Liver (tissue), 9 donors: Measurements from ENCODE around the gene ANKRD6. TPM values are rescaled to one million over a fixed set of nuclear protein-coding genes. Genes with fewer than 3 reads are reported as not detected.

Experiments used
- DNase-seq: peaks from one replicate; pipeline ENCODE4 v3.0.0-alpha.2; 2017; ENCODE audit warnings: low spot score
- H3K27ac ChIP-seq, 2 donors: one replicate each; pipeline ENCODE4 v1.7.0; 2013; ENCODE audit warnings: inconsistent platforms in 2 of 2, low read length in 2 of 2, control low read depth in 1 of 2, low read depth in 1 of 2, mild to moderate bottlenecking in 1 of 2
- H3K27me3 ChIP-seq, 4 donors: one replicate each; pipeline versions ENCODE4 v1.6.1 to v1.7.0; 2013; ENCODE audit warnings: low read length in 3 of 4, inconsistent platforms in 1 of 4, mild to moderate bottlenecking in 1 of 4, moderate library complexity in 1 of 4; ENCODE audit not compliant: control insufficient read depth in 4 of 4, insufficient read depth in 4 of 4
- H3K36me3 ChIP-seq, 4 donors: one replicate each; pipeline versions ENCODE4 v1.6.1 to v1.7.0; 2013; ENCODE audit warnings: low read length in 3 of 4, mild to moderate bottlenecking in 3 of 4, low read depth in 1 of 4, moderate library complexity in 1 of 4; ENCODE audit not compliant: control insufficient read depth in 4 of 4, insufficient read depth in 3 of 4
- H3K4me1 ChIP-seq, 4 donors: one replicate each; pipeline versions ENCODE4 v1.6.1 to v1.7.0; 2013; ENCODE audit warnings: low read length in 3 of 4, mild to moderate bottlenecking in 3 of 4, moderate library complexity in 1 of 4; ENCODE audit not compliant: control insufficient read depth in 4 of 4, insufficient read depth in 4 of 4
- H3K4me3 ChIP-seq, 3 donors: one replicate each; pipeline versions ENCODE4 v1.6.1 to v1.7.0; 2013; ENCODE audit warnings: low read length in 3 of 3, control low read depth in 1 of 3, low read depth in 1 of 3, mild to moderate bottlenecking in 1 of 3
- H3K9ac ChIP-seq, 2 donors: one replicate each; pipeline ENCODE4 v1.7.0; 2013; ENCODE audit warnings: low read length in 2 of 2, mild to moderate bottlenecking in 2 of 2, moderate library complexity in 2 of 2, control low read depth in 1 of 2, low read depth in 1 of 2
- H3K9me3 ChIP-seq, 4 donors: one replicate each; pipeline versions ENCODE4 v1.6.1 to v1.7.0; 2013; ENCODE audit warnings: low read length in 3 of 4; ENCODE audit not compliant: control insufficient read depth in 4 of 4
- ATF3 ChIP-seq: IDR thresholded peaks from 2 replicates; pipeline ENCODE4 v1.6.1; 2016; ENCODE audit warnings: antibody characterized with exemption
- CTCF ChIP-seq: fragments of 150-350 bp; IDR thresholded peaks from 2 replicates; pipeline ENCODE4 v1.5.1; 2017; ENCODE audit warnings: improper control_type of control experiment, low read depth, low read length; ENCODE audit not compliant: missing input control
- EGR1 ChIP-seq, 2 donors: IDR thresholded peaks; 2 replicates each; pipeline ENCODE4 v1.6.1; 2016 to 2018; ENCODE audit warnings: antibody characterized with exemption in 2 of 2, low read depth in 2 of 2
- FOXA2 ChIP-seq: IDR thresholded peaks from 2 replicates; pipeline ENCODE4 v1.6.1; 2016; ENCODE audit warnings: antibody characterized with exemption
- GABPA ChIP-seq, 2 donors: IDR thresholded peaks in 1 of 2; conservative IDR thresholded peaks in 1 of 2; 2 replicates each; pipeline ENCODE4 v1.6.1; 2016; ENCODE audit warnings: antibody characterized with exemption in 2 of 2, mild to moderate bottlenecking in 1 of 2, moderate library complexity in 1 of 2
- HNF4A ChIP-seq, 2 donors: conservative IDR thresholded peaks; 2 replicates each; pipeline ENCODE4 v1.6.1; 2016; ENCODE audit warnings: antibody characterized with exemption in 2 of 2, mild to moderate bottlenecking in 2 of 2
- HNF4G ChIP-seq: IDR thresholded peaks from 2 replicates; pipeline ENCODE4 v1.6.1; 2016; ENCODE audit warnings: antibody characterized with exemption
- JUND ChIP-seq, 2 donors: IDR thresholded peaks; 2 replicates each; pipeline ENCODE4 v1.6.1; 2016; ENCODE audit warnings: antibody characterized with exemption in 2 of 2
- MAX ChIP-seq: IDR thresholded peaks from 2 replicates; pipeline ENCODE4 v1.6.1; 2016; ENCODE audit warnings: antibody characterized with exemption
- NR2F2 ChIP-seq: IDR thresholded peaks from 2 replicates; pipeline ENCODE4 v1.6.1; 2016; ENCODE audit warnings: antibody characterized with exemption
- RAD21 ChIP-seq, 2 donors: IDR thresholded peaks; 2 replicates each; pipeline ENCODE4 v1.6.1; 2016; ENCODE audit warnings: antibody characterized with exemption in 2 of 2, mild to moderate bottlenecking in 2 of 2
- REST ChIP-seq: IDR thresholded peaks from 2 replicates; pipeline ENCODE4 v1.6.1; 2016; ENCODE audit warnings: antibody characterized with exemption, mild to moderate bottlenecking
- RXRA ChIP-seq, 2 donors: IDR thresholded peaks; 2 replicates each; pipeline ENCODE4 v1.6.1; 2017 to 2018; ENCODE audit warnings: antibody characterized with exemption in 2 of 2, mild to moderate bottlenecking in 1 of 2
- SP1 ChIP-seq: IDR thresholded peaks from 2 replicates; pipeline ENCODE4 v1.6.1; 2018; ENCODE audit warnings: antibody characterized with exemption, mild to moderate bottlenecking
- YY1 ChIP-seq: IDR thresholded peaks from 2 replicates; pipeline ENCODE4 v1.6.1; 2016; ENCODE audit warnings: antibody characterized with exemption, mild to moderate bottlenecking
- ZBTB33 ChIP-seq: IDR thresholded peaks from 2 replicates; pipeline ENCODE4 v1.6.1; 2016; ENCODE audit warnings: antibody characterized with exemption
- WGBS: extraction: QIAGEN DNeasy Blood & Tissue Kit; methylation state at CpG from one replicate; pipeline ENCODE4 v1.1.7; 2013; 5-methylcytosine and 5-hydroxymethylcytosine counted together
- polyA plus RNA-seq, 2 donors: library from polyadenylated mRNA; stranded (reverse) in 1 of 2; unstranded in 1 of 2; fragments of 200-250 nt in 1 of 2; fragments of >200 nt in 1 of 2; fragmentation: Nextera tagmentation in 1 of 2; extraction: Ambion mirVana in 1 of 2; gene quantifications; one replicate each; pipeline versions ENCODE4 v1.2.1 to v1.2.3, GENCODE V29; 2013 to 2015
- total RNA-seq, 2 donors: library from RNA; depleted of rRNA; stranded (reverse); fragments of >200 nt; gene quantifications; one replicate each; pipeline ENCODE4 v1.2.3, GENCODE V29; 2014
- donor health status: healthy.
- donor health status: healthy.
- donor health status: healthy.
- donor health status: healthy.
- donor health status: healthy.

ANKRD6 gene
- total and polyA plus RNA-seq, 4 donors: 2.9 to 9.2 (median 3.8) TPM

GRCh38 chr6:89574910-89575561, 142.1 kb downstream of the ANKRD6 start:
- whole genome bisulfite sequencing: 91% methylated on average over 2 of the region's 2 CpGs
- no peaks in the 10 kb centered on the region for H3K36me3 ChIP-seq
- TF ChIP-seq EGR1 (IDR thresholded peaks at IDR 0.05; ENCODE audit: low read depth in 2 of 2): no peak
- TF ChIP-seq JUND (IDR thresholded peaks at IDR 0.05): no peak
- TF ChIP-seq SP1: no peak
- no peak for TF ChIP-seq NR2F2
- no peak for TF ChIP-seq HNF4A (conservative IDR thresholded peaks at IDR 0.05)
- no peak for TF ChIP-seq REST
- no peak for TF ChIP-seq MAX
- no peak for TF ChIP-seq CTCF
- TF ChIP-seq GABPA (IDR thresholded peaks at IDR 0.05 in 1 of 2, conservative IDR thresholded peaks at IDR 0.05 in 1 of 2): no peak
- TF ChIP-seq RAD21 (IDR thresholded peaks at IDR 0.05): no peak
- no peak for TF ChIP-seq YY1
- no peak for TF ChIP-seq HNF4G
- TF ChIP-seq ZBTB33: no peak
- no peak for TF ChIP-seq RXRA (IDR thresholded peaks at IDR 0.05)
- TF ChIP-seq FOXA2: no peak
- no peak for TF ChIP-seq ATF3
- no peaks in the 10 kb centered on the region for H3K4me1 ChIP-seq
- H3K9me3 ChIP-seq: no peaks in the 10 kb centered on the region
- H3K27ac ChIP-seq: no peak overlapping the region
- no peak for DNase-seq
- H3K27me3 ChIP-seq: no peaks in the 10 kb centered on the region
- H3K9ac ChIP-seq: no peak overlapping the region
- H3K4me3 ChIP-seq: no peak overlapping the region

- Histone ChIP-seq H3K4me3 (no peak overlapping the region), H3K27me3 (no peaks in the 10 kb centered on the region), H3K27ac (no peak overlapping the region), H3K9ac (no peak overlapping the region), H3K36me3 (no peaks in the 10 kb centered on the region), H3K4me1 (no peaks in the 10 kb centered on the region), H3K9me3 (no peaks in the 10 kb centered on the region)
- WGBS: 95% methylated on average over 2 of the region's 2 CpGs
- DNase-seq: no peak
- TF ChIP-seq GABPA (IDR thresholded peaks at IDR 0.05 in 1 of 2, conservative IDR thresholded peaks at IDR 0.05 in 1 of 2): no peak
- TF ChIP-seq HNF4G: no peak
- TF ChIP-seq RAD21 (IDR thresholded peaks at IDR 0.05): no peak
- no peak for TF ChIP-seq CTCF
- no peak for TF ChIP-seq SP1
- TF ChIP-seq REST: no peak
- no peak for TF ChIP-seq YY1
- no peak for TF ChIP-seq ATF3
- TF ChIP-seq RXRA (IDR thresholded peaks at IDR 0.05): no peak
- TF ChIP-seq EGR1 (IDR thresholded peaks at IDR 0.05; ENCODE audit: low read depth in 2 of 2): no peak
- TF ChIP-seq JUND (IDR thresholded peaks at IDR 0.05): no peak
- no peak for TF ChIP-seq HNF4A (conservative IDR thresholded peaks at IDR 0.05)
These were observed 142.6 kb downstream of the ANKRD6 start for GRCh38 chr6:89575562-89575960.
